HG02852 (cell line): ENCODE measurements around the gene SPATA20.

ENCODE experiments used
- ATAC-seq: cut with Tn5 transposase; IDR thresholded peaks from one replicate; pipeline ENCODE4 v1.9.1; 2021; ENCODE audit warnings: mild to moderate bottlenecking, moderate library complexity; ENCODE audit not compliant: unreplicated experiment

The SPATA20 gene

GRCh38 chr17:50538549-50539410 lies 8.2 kb upstream of the SPATA20 start:
- ATAC-seq = no peak

GRCh38 chr17:50539762-50540559 lies 7.0 kb upstream of the SPATA20 start:
- no peak for ATAC-seq

- ATAC-seq = no peak
Measured at GRCh38 chr17:50540560-50541401, 6.2 kb upstream of the SPATA20 start.

- ATAC-seq = no peak
Measured at GRCh38 chr17:50541402-50541715, 5.6 kb upstream of the SPATA20 start.

GRCh38 chr17:50541716-50542688 lies 5.0 kb upstream of the SPATA20 start:
- ATAC-seq = peak; percentile 83

- ATAC-seq = no peak
Measured at GRCh38 chr17:50542795-50543774, 3.9 kb upstream of the SPATA20 start.

- no peak for ATAC-seq
Measured at GRCh38 chr17:50544516-50544915, 2.5 kb upstream of the SPATA20 start.

- no peak for ATAC-seq
Measured at GRCh38 chr17:50545311-50545710, 1.7 kb upstream of the SPATA20 start.

- no peak for ATAC-seq
Measured at GRCh38 chr17:50546701-50547034, 306 bp upstream of the SPATA20 start.

GRCh38 chr17:50547736-50548083 lies 736 bp downstream of the SPATA20 start:
- ATAC-seq = no peak

GRCh38 chr17:50548831-50549230 lies 1.9 kb downstream of the SPATA20 start:
- no peak for ATAC-seq

GRCh38 chr17:50549256-50549941 lies 2.4 kb downstream of the SPATA20 start:
- ATAC-seq = no peak

GRCh38 chr17:50549969-50550368 lies 3.0 kb downstream of the SPATA20 start:
- no peak for ATAC-seq

- ATAC-seq = no peak
Measured at GRCh38 chr17:50550661-50551432, 3.9 kb downstream of the SPATA20 start.

- no peak for ATAC-seq
Measured at GRCh38 chr17:50551433-50551815, 4.5 kb downstream of the SPATA20 start.

- ATAC-seq = no peak
Measured at GRCh38 chr17:50551884-50552283, 4.9 kb downstream of the SPATA20 start.

GRCh38 chr17:50554201-50554600 lies 7.2 kb downstream of the SPATA20 start:
- ATAC-seq = no peak

GRCh38 chr17:50556803-50557202 lies 9.8 kb downstream of the SPATA20 start:
- no peak for ATAC-seq
